ENCODE results near the gene TERT. TPM values are rescaled to one million over a fixed set of nuclear protein-coding genes. Genes with fewer than 3 reads are reported as not detected.
"Not testable (repeated sequence)": the region's sequence is repeated elsewhere in the genome, so short reads cannot be mapped to it uniquely, and the experiment has no call there.

Gene TERT
- total and polyA plus RNA-seq, 12 donors: 0.29 TPM; not detected in 11

DNA sequence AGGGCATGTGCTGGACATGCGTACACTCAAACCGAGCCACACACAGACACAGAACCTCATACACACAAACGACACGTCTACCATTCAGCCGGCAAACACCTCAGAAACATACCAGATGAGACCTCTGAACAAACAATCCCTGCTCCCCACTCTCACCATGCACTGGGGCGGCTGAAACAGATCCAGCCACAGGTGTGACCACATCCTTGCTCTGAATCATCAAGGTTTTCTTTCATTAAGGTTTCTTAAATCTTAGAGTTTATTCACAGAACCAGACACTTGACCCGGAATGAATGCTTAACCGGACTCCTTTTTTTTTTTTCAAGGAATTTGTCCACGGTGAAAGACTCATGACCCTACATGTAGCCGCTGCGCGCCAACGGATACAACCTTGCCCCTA is 26.2 kb downstream of the TERT start:
- Histone ChIP-seq H3K4me3 (no peak overlapping the region), H3K27me3 (no peaks in the 10 kb centered on the region), H3K4me1 (replicated peaks in 1 of 2) (no peaks in the 10 kb centered on the region), H3K36me3 (replicated peaks in 1 of 2) (no peaks in the 10 kb centered on the region), H3K9me3 (replicated peaks in 1 of 3) (no peaks in the 10 kb centered on the region), H3K27ac (no peak overlapping the region)
- 84 to 88% (median 85%) methylated on average over 13 of the region's 13 CpGs for WGBS, 4 donors
- intact Hi-C loops (cut with DNase I): no loop called here
- no peak for DNase-seq
- TF ChIP-seq POLR2A (IDR thresholded peaks at IDR 0.05): no peak
- TF ChIP-seq, protein P1, sequence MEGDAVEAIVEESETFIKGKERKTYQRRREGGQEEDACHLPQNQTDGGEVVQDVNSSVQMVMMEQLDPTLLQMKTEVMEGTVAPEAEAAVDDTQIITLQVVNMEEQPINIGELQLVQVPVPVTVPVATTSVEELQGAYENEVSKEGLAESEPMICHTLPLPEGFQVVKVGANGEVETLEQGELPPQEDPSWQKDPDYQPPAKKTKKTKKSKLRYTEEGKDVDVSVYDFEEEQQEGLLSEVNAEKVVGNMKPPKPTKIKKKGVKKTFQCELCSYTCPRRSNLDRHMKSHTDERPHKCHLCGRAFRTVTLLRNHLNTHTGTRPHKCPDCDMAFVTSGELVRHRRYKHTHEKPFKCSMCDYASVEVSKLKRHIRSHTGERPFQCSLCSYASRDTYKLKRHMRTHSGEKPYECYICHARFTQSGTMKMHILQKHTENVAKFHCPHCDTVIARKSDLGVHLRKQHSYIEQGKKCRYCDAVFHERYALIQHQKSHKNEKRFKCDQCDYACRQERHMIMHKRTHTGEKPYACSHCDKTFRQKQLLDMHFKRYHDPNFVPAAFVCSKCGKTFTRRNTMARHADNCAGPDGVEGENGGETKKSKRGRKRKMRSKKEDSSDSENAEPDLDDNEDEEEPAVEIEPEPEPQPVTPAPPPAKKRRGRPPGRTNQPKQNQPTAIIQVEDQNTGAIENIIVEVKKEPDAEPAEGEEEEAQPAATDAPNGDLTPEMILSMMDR (IDR thresholded peaks at IDR 0.05): no peak

DNA sequence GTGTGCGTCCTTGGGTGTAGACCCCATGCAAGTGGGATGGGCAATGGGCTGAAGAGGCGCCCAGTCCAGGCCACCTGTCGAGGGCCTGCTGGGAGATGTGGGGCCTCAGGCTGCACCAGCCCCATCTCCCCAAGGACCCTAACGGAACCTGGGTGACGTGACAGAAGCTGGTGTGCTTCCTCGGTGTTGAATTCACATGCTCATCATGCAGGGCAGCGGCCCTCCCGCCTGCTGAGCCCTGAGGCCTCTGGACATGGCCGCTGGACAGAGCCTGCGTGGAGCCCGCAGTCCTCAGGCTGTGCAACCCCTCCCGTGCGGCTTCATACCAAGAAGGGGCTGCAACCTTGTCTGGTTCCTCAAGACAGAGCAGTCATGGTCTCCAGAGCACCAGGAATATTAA is 26.8 kb downstream of the TERT start:
- Histone ChIP-seq H3K4me3 (no peak overlapping the region), H3K4me1 (replicated peaks in 1 of 2) (no peaks in the 10 kb centered on the region), H3K36me3 (replicated peaks in 1 of 2) (no peaks in the 10 kb centered on the region), H3K9me3 (replicated peaks in 1 of 3) (no peaks in the 10 kb centered on the region), H3K27ac (no peak overlapping the region), H3K27me3 (no peaks in the 10 kb centered on the region)
- intact Hi-C loops (cut with DNase I): no loop called here
- DNase-seq: no peak
- no peak for TF ChIP-seq POLR2A (IDR thresholded peaks at IDR 0.05)
- TF ChIP-seq, protein P1 (IDR thresholded peaks at IDR 0.05): no peak
- WGBS, 4 donors: 75 to 93% (median 87%) methylated on average over 3 to 13 of the region's 13 CpGs

DNA sequence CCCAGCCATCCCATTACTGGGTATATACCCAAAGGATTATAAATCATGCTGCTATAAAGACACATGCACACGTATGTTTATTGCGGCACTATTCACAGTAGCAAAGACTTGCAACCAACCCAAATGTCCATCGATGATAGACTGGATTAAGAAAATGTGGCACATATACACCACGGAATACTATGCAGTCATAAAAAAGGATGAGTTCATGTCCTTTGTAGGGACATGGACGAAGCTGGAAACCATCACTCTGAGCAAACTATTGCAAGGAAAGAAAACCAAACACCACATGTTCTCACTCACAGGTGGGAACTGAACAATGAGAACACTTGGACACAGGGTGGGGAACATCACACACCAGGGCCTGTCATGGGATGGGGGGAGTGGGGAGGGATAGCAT is 27.4 kb downstream of the TERT start:
- WGBS, 4 donors: 82 to 94% (median 92%) methylated on average over 5 of the region's 5 CpGs
- intact Hi-C loops (cut with DNase I); H3K9me3 ChIP-seq (replicated peaks in 1 of 3); H3K36me3 ChIP-seq (replicated peaks in 1 of 2); H3K4me3 ChIP-seq; H3K27ac ChIP-seq; DNase-seq; H3K4me1 ChIP-seq (replicated peaks in 1 of 2); H3K27me3 ChIP-seq: not testable (repeated sequence)

DNA sequence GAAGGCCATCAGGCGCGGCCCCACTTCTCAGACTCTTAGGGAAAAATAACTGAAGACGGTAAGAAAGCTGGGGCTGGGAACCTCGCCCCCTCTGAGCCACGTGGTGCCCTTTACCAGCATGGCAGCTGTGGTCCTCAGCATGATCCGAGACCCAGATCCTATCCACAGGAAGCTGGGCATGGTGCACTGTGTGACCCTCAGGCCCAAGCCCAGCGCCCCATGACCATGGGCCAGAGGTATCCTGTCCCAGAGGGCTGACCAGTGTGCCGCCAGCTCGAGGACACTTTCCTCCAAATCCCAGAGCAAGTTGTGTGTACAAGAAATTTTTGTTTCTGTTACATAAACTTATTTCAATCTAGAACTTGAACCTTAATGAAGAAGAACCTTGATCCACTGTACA is 28.1 kb downstream of the TERT start:
- 78 to 84% (median 82%) methylated on average over 7 to 9 of the region's 9 CpGs for WGBS, 4 donors

More for the DNA sequence above, 28.1 kb downstream of the TERT start:
- Histone ChIP-seq H3K4me3 (no peak overlapping the region), H3K36me3 (replicated peaks in 1 of 2) (no peaks in the 10 kb centered on the region), H3K27ac (no peak overlapping the region), H3K27me3 (no peaks in the 10 kb centered on the region), H3K4me1 (replicated peaks in 1 of 2) (no peaks in the 10 kb centered on the region), H3K9me3 (replicated peaks in 1 of 3) (no peaks in the 10 kb centered on the region)
- intact Hi-C loops (cut with DNase I): no loop called here
- no peak for DNase-seq
- TF ChIP-seq, protein P1 (IDR thresholded peaks at IDR 0.05): no peak
- TF ChIP-seq POLR2A (IDR thresholded peaks at IDR 0.05): no peak
